ENCODE measurements around the gene TMEM92.

DNA sequence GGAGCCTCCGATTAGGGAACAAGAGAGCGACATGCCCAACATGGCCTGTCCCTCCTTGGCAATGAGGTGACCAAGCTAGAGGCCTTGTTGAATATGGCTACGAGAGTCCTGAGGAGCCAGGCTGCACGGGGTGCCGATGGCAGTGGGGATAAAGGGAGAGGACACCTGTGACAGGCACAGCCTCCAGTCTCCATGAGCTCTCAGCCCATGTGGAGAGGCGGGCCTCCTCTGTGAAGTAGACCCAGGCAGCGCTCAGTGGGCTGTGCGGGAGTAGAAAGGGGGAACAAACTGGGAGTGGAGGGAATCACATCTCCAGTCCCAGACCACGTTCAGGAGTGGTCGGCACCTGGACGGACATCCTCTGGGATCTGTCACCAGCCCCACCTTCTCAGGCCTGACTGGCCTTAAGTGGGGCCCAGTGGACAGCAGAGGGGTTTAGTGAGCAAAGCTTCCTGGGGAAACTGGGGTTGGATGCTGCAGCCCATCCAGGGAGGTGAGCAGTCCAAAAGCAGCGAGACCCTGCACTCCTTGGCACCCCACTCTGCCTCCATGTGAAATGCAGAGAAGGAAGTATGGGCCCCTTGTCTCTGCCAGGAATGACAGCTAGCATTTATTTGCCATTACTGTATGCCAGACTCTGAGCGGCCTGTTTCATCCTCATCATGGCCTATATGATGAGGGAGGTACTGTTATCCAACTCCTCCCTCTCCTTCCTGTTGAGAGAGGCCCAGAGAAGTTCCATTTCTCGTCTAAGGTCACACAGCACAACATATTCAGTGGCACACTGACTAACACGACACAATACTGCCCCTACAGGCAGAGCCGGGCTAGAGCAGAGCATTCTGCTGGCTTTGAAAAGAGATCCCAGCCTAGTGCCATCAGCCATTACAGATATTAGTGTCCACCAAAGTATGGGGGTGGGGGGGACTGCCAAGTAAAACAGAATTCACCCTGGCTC lies 4.5 kb upstream of the TMEM92 start:
- TF ChIP-seq, protein P1, sequence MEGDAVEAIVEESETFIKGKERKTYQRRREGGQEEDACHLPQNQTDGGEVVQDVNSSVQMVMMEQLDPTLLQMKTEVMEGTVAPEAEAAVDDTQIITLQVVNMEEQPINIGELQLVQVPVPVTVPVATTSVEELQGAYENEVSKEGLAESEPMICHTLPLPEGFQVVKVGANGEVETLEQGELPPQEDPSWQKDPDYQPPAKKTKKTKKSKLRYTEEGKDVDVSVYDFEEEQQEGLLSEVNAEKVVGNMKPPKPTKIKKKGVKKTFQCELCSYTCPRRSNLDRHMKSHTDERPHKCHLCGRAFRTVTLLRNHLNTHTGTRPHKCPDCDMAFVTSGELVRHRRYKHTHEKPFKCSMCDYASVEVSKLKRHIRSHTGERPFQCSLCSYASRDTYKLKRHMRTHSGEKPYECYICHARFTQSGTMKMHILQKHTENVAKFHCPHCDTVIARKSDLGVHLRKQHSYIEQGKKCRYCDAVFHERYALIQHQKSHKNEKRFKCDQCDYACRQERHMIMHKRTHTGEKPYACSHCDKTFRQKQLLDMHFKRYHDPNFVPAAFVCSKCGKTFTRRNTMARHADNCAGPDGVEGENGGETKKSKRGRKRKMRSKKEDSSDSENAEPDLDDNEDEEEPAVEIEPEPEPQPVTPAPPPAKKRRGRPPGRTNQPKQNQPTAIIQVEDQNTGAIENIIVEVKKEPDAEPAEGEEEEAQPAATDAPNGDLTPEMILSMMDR (optimal IDR thresholded peaks at IDR 0.05 in 1 of 3, IDR thresholded peaks at IDR 0.05 in 1 of 3, conservative IDR thresholded peaks at IDR 0.05 in 1 of 3; ENCODE audit: extremely low read depth in 1 of 3, insufficient read depth in 2 of 3, low read length in 3 of 3), result peak; percentile 80 to 93 (median 91)
- no peak for TF ChIP-seq EZH2 (IDR thresholded peaks at IDR 0.05; ENCODE audit: low read length)

Data from keratinocyte (primary cell).